HuH-7.5 (cell line): Measurements from ENCODE around the gene IFNL2.
"Not testable (repeated sequence)": the region's sequence is repeated elsewhere in the genome, so short reads cannot be mapped to it uniquely, and the experiment has no call there.

Source experiments
- DNase-seq: peaks from one replicate; pipeline ENCODE4 v3.0.0; 2011; ENCODE audit warnings: low spot score

The IFNL2 gene

GRCh38 chr19:39297931-39298634 lies 29.9 kb downstream of the IFNL2 start:
- no peak for DNase-seq

DNA sequence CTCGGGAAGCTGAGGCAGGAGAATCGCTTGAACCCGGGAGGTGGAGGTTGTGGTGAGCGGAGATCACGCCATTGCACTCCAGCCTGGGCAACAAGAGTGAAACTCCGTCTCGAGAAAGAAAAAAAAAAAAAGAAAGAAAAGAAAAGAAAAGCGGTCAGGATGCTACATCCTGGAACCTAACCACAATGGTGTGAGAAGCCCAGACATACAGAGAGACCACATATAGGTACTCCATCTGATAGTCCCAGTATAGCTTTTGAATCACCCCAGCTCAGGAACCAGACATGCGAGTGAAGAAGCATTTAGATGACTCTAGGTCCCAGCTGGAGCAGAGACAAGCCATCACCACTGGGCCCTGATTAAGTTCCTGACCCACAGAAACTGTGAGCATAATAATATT lies 31.2 kb downstream of the IFNL2 start:
- no peak for DNase-seq

GRCh38 chr19:39299832-39300231 lies 31.6 kb downstream of the IFNL2 start:
- DNase-seq, result no peak

DNA sequence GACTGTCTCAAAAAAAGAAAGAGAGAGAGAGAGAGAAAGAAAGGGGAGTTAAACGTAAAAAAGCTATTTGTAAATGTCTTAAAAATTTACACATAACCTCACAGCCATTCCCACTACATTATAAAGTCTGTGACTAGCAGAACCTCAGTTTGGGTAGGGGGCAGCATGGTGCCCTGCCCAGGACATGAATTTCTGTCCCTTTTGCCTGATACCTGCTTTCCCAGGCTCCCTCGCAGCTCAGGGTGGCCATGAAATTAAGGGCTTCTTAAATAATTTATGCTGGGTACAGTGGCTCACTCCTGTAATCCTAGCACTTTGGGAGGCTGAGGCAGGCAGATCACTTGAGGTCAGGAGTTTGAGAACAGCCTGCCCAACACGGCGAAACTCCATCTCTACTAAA lies 32.8 kb downstream of the IFNL2 start:
- no peak for DNase-seq

- no peak for DNase-seq
Observed at GRCh38 chr19:39301562-39301961, 33.4 kb downstream of the IFNL2 start.

DNA sequence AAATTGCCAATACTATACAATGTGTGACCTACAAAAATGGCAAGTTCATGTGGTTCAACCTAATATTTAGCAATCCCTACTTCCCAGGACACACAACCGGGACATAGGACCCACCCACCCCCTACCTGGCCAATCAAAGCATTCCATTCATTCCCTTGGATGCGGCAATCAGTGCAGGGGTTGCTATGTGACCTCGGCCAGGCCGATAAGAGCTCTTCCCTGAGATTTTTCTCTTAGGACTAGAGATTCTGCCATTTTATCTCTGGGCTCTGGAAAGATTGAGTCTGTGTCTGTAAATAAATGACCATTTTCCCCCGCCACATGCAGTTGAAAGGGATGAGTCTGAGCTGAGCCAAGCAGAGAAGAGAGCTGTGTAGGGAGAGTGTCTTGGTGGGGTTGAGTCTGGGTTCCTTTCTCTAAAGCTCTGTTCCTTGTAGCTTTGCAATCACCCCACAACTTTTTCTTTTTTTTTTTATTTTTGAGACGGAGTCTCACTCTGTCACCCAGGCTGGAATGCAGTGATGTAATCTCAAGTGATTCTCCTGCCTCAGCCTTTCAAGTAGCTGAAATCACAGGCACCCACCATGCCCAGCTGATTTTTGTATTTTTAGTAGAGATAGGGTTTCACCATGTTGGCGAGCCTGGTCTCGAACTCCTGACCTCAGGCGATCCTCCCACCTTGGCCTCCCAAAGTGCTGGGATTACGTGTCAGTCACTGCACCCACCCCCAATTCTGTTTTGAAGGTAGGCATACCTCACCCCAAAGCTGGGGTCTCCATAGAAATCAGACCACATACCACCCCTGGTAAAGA lies 35.4 kb downstream of the IFNL2 start:
- peak; percentile 89 for DNase-seq

DNA sequence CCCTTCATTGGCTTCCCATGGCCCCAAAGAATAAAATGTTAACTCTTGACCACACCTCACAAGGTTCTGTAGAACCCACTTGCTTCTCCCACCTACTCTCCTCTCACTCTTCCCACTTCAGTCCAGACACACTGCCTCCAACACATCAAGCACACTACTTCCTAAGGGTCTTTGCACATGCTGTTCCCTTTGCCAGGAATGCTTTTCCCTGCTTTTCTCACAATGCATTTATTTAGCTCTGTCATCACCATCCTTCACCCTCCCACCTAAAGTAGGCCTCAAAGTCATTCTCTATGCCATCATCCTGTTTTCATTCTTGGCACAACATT lies 36.0 kb downstream of the IFNL2 start:
- DNase-seq, result no peak

- no peak for DNase-seq
Observed at GRCh38 chr19:39304701-39305571, 36.7 kb downstream of the IFNL2 start.

DNA sequence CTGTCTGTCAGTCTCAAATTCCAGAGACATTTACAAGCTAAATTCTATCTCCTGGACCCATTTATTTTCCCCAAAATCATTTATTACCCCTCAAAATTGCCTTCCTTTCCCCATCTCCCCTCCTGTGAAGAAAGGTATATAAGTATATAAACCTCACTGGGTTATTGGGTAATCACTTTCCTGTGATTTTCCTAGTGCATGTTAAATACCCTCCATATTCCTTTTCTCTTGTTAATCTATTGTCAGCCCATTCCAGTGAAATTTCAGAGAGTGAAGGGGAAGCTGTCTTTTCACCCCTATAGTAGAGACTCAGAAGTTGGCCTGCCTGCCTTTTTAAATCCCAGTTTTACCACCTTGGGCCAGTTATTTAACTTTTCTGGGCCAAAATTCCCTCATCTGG lies 37.9 kb downstream of the IFNL2 start:
- DNase-seq, result no peak

GRCh38 chr19:39307046-39307821 lies 39.0 kb downstream of the IFNL2 start:
- peak; percentile 86 for DNase-seq

DNA sequence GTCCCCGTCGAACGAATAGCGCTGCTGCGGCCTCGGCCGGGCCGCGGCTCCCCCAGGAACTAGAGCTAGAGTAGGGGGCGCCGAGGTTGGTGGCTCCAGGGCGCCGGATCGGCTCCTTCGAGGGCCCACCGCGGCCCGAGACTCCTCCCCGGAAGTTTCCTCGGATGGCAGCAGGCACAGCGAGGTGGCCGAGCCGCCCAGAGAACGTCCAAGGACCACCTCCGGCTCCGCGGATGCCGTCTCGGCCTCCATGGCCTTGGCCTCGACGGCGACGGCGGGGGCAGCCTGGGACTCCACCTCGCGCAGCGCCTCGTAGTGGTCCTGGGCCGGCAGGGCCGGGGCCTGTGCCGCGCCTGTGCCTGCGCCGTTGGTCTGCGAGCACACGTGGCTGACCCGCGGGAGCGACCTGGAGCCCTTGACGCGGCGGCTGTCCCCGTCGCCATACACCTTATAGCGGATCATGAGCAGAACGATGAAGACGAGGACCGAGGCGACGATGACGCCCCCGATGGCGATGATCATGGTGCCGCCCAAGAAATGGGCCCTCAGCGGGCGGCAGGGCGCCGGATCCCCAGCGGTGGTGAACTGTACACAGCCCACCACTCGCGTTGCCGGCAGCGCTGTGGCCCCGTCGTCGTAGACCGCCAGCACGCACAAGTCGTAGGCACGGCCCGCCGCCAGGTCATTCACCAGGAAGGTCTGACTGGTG lies 39.8 kb downstream of the IFNL2 start:
- DNase-seq, result no peak

DNA sequence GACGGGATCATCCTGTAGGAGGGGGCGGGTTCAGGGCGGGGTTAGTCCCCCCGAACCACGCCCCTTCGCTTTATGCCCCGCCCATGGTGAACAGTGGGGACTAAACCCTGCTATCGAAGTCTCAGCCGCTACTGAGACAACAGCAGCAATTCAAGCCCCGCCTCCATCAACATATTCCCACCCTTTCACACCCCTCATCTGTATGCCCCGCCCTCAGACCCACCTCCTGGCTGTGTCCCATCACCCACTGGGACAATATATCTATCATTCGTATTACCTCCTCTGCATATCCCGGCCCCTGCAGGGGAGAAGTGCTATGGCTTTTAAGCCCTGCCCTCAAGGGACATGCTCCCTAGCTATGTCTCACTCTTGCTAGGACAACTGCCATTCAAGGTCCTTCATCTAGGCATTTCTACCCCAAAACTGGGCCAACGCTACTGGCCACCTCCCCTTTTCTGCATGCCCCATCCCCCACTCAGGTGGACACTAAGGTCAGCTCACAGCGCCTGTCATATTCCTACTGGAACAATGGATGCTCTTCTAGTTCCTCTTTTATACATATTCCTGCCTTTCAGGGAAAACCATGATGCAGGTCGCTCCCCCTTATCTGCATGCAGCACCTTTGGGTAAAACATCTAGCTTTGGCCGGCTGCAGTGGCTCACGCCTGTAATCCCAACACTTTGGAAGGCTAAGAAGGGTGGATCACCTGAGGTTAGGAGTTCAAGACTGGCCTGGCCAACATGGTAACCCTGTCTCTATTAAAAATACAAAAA lies 40.5 kb downstream of the IFNL2 start:
- DNase-seq, result no peak

DNA sequence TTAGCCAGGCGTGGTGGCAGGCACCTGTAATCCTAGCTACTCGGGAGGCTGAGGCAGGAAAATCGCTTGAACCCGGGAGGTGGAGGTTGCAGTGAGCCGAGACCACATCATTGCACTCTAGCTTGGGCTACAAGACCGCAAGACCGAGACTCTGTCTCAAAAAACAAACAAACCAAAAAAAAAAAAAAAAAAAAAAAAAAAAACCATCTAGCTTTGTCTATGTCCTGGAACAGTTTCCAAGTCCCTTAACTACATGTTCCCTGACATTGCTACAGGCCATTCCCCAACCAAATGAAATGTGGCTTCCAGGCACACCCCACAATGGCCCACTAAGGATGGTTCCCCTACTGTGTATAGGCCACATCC lies 41.1 kb downstream of the IFNL2 start:
- not testable (repeated sequence) for DNase-seq

DNA sequence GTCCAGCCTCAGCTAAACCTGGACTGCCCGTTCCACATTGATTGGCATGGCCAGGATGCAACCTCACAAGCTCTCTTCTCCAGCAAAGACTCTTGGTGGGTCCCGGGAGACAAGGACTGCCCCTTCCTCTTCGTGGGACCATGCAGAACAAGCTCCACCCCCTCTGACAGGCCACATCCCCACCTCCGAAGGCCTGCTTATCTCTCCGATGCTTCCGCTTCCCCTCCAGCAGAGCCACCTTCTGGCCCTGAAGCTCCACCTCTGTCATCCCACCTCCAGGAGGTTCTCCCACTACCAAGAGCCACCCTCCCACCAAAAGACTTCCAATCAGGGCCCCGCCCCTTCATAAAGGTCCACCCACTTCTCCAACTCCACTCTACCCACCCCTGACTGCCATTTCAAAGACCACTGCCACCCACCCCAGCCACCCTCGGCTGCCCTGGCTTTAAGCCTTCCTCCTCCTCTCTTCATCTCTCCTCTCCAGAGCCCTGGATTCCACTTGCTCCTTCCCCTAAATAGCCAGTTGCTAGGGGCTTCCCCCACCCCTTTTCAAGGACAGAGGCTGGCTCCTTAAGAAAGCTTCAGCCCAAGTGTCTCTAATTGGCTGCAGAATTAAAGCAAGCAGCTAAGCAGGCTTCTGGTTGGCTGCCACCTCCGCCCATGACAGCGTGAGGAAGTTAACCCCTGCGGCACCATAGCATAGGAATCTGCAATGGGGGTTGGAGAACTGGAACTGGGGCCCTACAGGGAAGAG lies 42.5 kb downstream of the IFNL2 start:
- DNase-seq, result no peak

- DNase-seq, result no peak
Observed at GRCh38 chr19:39314016-39314728, 46.0 kb downstream of the IFNL2 start.

DNA sequence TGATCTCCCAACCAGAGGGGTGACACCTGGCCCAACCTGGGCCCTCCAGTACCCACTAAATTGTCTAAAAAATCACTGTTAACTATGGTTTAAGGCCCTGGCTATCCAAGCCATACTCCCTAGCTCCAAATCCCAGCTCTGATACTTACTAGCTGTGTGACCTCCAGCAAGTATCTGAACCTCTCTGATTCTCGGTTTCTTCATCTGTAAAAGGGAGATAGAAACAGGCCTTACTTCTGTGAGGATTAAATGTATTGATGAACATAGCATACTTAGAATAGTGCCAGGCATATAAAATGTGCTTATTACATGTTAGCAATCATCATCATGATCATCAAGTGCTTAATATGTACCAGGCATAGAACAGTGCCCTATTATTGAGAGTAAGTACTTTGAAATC lies 47.7 kb downstream of the IFNL2 start:
- DNase-seq, result no peak

DNA sequence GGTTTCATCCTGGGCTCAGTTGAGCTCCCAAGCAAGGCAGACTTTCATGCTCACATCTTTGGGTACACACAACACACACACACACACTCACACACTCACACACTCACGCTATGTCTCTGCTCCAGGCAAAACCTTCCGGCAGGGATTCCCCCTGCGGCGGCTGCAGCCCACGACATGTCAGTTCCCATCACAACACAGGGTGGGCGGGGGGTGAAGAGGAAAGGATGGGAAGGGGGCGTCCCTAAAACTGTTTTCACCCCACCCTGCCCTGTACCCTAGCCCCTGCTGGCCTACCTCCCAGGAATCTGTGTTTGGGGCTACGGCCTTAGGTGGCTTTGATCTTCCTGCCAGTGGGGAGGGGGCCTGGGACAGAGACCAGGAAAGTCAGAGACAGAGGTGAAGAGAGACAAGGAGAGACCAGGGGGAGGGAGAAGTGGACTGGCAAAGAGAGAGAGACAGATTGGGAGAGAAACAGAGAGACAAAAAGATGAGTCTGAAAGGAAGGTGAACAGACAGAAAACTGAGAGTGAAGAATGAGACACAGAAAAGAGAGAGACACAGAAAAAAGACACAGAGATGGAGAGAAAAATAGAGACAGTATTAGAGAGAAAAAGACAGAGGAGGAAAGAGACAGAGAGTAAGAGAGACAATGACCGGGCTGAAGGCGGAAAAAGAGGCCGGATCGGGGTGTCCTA lies 48.6 kb downstream of the IFNL2 start:
- no peak for DNase-seq

DNA sequence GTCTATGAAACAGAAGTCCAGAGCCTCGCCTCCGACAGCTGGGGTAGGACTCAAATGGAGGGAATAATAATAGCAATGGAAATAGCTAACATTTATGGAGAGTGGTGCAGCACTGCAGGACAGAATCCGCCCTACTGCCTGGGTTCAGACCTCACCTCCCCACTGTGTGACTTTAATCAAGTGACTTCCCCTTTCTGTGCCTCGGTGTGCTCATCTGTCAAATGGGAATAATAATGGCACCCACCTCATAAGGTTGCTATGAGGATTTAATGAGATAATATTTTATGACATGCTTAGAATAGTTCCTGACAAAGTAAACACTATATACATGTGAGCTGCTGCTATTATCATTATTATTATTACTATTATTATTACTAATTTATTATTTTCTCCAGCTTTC lies 49.3 kb downstream of the IFNL2 start:
- DNase-seq, result no peak

DNA sequence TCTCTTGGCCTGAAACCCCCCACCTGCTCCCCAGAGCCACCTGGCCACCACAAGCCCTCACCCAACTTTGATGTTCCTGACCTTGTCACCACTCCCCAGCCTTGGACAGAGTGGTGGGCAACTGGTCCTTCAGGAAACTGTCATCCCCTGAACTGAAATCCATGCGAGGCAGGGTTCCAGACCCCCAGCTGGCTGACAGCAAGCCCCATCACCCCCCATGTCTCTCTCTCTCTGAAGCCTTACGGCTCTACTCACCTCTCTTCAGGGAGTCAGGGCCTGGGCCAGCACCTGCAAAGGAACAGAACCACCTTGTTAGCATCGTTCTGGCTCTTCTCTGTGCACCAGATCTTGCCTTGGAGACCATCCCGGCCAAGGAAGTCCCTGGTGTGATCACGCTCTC lies 49.9 kb downstream of the IFNL2 start:
- DNase-seq, result no peak
